Measurements from ENCODE around the gene METTL21A. TPM values are rescaled to one million over a fixed set of nuclear protein-coding genes. Genes with fewer than 3 reads are reported as not detected.
A peak's percentile ranks its signal among the peaks of the same experiment; 100 is the strongest.

Gene METTL21A
- total RNA-seq, 6 experiments from 2014 or later = 5.0 to 7.8 (median 7.0) TPM

- Mint-ChIP-seq H3K4me3 (no peak overlapping the region), H3K27ac (no peak overlapping the region), H3K4me1 (ENCODE audit: low read depth) (peaks cover 4% of the 10 kb centered on the region), H3K9me3 (no peaks in the 10 kb centered on the region), H3K27me3 (ENCODE audit: insufficient read depth) (0 out of 2 replicates have a peak, but pooled peaks cover 1% of the 10 kb centered on the region), H3K36me3 (ENCODE audit: low read depth) (peaks cover 28% of the 10 kb centered on the region)
- TF ChIP-seq, protein P1, sequence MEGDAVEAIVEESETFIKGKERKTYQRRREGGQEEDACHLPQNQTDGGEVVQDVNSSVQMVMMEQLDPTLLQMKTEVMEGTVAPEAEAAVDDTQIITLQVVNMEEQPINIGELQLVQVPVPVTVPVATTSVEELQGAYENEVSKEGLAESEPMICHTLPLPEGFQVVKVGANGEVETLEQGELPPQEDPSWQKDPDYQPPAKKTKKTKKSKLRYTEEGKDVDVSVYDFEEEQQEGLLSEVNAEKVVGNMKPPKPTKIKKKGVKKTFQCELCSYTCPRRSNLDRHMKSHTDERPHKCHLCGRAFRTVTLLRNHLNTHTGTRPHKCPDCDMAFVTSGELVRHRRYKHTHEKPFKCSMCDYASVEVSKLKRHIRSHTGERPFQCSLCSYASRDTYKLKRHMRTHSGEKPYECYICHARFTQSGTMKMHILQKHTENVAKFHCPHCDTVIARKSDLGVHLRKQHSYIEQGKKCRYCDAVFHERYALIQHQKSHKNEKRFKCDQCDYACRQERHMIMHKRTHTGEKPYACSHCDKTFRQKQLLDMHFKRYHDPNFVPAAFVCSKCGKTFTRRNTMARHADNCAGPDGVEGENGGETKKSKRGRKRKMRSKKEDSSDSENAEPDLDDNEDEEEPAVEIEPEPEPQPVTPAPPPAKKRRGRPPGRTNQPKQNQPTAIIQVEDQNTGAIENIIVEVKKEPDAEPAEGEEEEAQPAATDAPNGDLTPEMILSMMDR (IDR thresholded peaks at IDR 0.05) = no peak
- DNase-seq = no peak
Observed at GRCh38 chr2:207606829-207607228, 18.4 kb downstream of the METTL21A start.

GRCh38 chr2:207606399-207606798 lies 18.8 kb downstream of the METTL21A start:
- H3K4me1 Mint-ChIP-seq (ENCODE audit: low read depth) = peaks cover 8% of the 10 kb centered on the region
- 0 out of 2 replicates have a peak, but pooled peaks cover 1% of the 10 kb centered on the region for H3K27me3 Mint-ChIP-seq (ENCODE audit: insufficient read depth)
- H3K36me3 Mint-ChIP-seq (ENCODE audit: low read depth) = peaks cover 31% of the 10 kb centered on the region
- H3K4me3 Mint-ChIP-seq = no peak overlapping the region
- TF ChIP-seq, protein P1 (IDR thresholded peaks at IDR 0.05) = no peak
- no peaks in the 10 kb centered on the region for H3K9me3 Mint-ChIP-seq
- H3K27ac Mint-ChIP-seq = no peak overlapping the region
- DNase-seq = no peak

DNA sequence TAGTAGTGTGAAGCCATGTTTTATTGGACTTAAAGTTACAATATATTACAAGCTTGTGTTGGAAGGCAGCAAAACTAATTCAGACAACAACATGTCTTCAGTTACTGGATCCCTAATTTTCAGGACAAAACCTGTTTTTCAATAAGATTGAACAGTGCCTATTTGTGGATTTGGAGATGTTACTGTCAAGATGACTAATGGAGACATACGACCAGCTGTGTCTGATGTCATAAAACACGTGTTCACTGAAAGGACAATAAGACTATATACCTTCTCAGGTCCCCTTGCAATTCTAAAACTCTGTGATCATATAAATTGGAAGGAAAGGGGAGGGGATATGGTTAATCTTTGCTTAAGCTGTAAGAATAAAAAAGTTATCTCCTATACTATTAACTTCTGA lies 21.7 kb downstream of the METTL21A start:
- Mint-ChIP-seq H3K4me1 (ENCODE audit: low read depth) (peaks cover 29% of the 10 kb centered on the region), H3K4me3 (no peak overlapping the region), H3K9me3 (no peaks in the 10 kb centered on the region), H3K27ac (no peak overlapping the region), H3K36me3 (ENCODE audit: low read depth) (peaks cover 39% of the 10 kb centered on the region), H3K27me3 (ENCODE audit: insufficient read depth) (0 out of 2 replicates have a peak, but pooled peaks cover 1% of the 10 kb centered on the region)
- TF ChIP-seq, protein P1 (IDR thresholded peaks at IDR 0.05) = no peak
- DNase-seq = no peak

DNA sequence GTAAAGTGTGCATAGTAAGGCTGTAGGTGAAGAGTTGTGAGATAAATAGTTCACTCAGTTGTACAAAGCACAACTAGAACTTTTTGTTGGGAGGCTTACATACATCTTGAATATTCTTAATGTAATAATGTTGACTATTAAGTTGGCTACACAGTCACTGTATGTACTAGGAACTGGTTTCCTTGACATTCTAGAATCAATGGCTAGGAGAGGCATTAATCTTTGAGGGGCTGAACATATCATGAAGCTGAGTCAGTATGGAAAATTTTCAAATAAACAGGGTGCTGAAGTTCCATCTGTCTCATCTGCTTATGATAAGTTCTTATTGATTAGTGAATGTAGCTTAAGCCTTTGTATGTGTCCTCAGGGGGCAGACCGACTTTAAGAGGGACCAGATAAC lies 23.4 kb downstream of the METTL21A start:
- peaks cover 31% of the 10 kb centered on the region for H3K36me3 Mint-ChIP-seq (ENCODE audit: low read depth)
- H3K4me1 Mint-ChIP-seq (ENCODE audit: low read depth) = peaks cover 29% of the 10 kb centered on the region
- H3K9me3 Mint-ChIP-seq = no peaks in the 10 kb centered on the region
- no peak overlapping the region for H3K4me3 Mint-ChIP-seq
- TF ChIP-seq, protein P1 (IDR thresholded peaks at IDR 0.05) = no peak
- DNase-seq = no peak
- 0 out of 2 replicates have a peak, but pooled peaks cover 1% of the 10 kb centered on the region for H3K27me3 Mint-ChIP-seq (ENCODE audit: insufficient read depth)
- no peak overlapping the region for H3K27ac Mint-ChIP-seq

- Mint-ChIP-seq H3K36me3 (ENCODE audit: low read depth) (peaks cover 31% of the 10 kb centered on the region), H3K9me3 (no peaks in the 10 kb centered on the region), H3K4me1 (ENCODE audit: low read depth) (peaks cover 29% of the 10 kb centered on the region), H3K27me3 (ENCODE audit: insufficient read depth) (0 out of 2 replicates have a peak, but pooled peaks cover 1% of the 10 kb centered on the region), H3K27ac (peak overlapping the region; percentile 65), H3K4me3 (no peak overlapping the region)
- DNase-seq = peak; percentile 34
- TF ChIP-seq, protein P1 (IDR thresholded peaks at IDR 0.05) = no peak
Observed at GRCh38 chr2:207600231-207600630, 25.0 kb downstream of the METTL21A start.

DNA sequence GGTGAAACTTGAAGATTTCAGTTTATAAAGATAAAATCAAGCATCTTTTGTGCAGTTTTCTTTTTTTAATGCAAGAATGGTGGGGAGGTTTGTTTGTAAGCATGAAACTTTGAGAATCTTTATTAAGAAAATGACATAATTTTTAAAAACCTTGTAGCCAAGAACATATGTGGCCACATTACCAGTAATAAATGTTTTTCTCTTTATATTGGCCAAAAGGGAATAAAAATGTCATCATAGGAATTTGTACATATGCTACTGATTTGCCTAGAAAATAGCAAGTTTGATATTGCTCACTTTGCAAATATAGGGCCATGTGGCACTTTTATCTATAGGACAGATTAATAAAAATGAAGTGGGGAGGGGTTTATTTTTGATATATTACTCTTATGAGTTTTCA lies 25.6 kb downstream of the METTL21A start:
- H3K4me1 Mint-ChIP-seq (ENCODE audit: low read depth) = peaks cover 29% of the 10 kb centered on the region
- DNase-seq = no peak
- H3K9me3 Mint-ChIP-seq = no peaks in the 10 kb centered on the region
- no peak overlapping the region for H3K4me3 Mint-ChIP-seq
- TF ChIP-seq, protein P1 (IDR thresholded peaks at IDR 0.05) = no peak
- H3K27ac Mint-ChIP-seq = no peak overlapping the region; the same call in 1 of the 2 replicates
- peaks cover 29% of the 10 kb centered on the region for H3K36me3 Mint-ChIP-seq (ENCODE audit: low read depth)
- H3K27me3 Mint-ChIP-seq (ENCODE audit: insufficient read depth) = no peaks in the 10 kb centered on the region

All from HFFc6 (cell line).